Inferior parietal cortex (tissue), 1 donor: Measurements from ENCODE around the gene C16orf90.
"Not testable (repeated sequence)": the region's sequence is repeated elsewhere in the genome, so short reads cannot be mapped to it uniquely, and the experiment has no call there.

Experiments used
- DNase-seq: peaks from one replicate; pipeline ENCODE4 v3.0.0-alpha.2; 2016; ENCODE audit errors: extremely low spot score

C16orf90 gene

DNA sequence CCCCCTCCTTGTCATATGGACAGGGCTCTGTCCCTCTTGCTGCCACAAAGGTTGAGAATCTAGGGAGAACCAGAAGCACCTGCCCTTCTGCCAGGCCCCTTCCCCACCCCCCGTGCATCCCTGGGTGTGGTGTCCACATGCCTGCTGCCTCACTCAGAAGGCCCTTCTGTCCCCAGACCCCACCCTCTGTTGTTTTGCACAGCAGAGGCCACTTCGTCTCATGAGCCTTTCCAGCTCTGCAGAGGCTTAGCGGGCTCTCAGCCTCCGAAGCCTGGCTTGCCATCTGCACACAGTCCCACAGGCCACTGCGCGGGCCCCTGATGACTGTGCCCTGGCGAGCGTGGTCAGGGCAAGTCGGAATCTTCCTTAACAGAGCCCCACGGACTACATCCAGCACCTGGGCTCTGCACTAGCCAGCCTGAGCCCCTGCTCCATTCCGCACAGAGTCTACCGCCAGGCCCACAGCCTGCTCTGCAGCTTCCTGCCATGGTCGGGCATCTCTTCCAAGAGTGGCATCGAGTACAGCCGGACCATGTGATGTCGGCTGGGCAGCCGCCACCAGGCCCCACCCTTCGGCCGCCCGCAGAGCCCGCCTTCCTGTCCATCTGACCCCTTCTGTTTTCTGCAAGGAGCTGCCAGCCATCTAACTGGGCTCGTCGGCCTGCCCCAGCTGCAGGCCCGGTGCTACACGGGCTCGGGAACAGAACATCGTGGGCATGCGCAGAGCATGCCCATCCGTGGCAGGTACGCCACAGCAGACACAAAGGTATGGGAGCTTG lies 10.8 kb downstream of the C16orf90 start:
- DNase-seq = no peak

GRCh38 chr16:3482659-3483241 lies 12.5 kb downstream of the C16orf90 start:
- no peak for DNase-seq

GRCh38 chr16:3481696-3482658 lies 13.3 kb downstream of the C16orf90 start:
- no peak for DNase-seq

DNA sequence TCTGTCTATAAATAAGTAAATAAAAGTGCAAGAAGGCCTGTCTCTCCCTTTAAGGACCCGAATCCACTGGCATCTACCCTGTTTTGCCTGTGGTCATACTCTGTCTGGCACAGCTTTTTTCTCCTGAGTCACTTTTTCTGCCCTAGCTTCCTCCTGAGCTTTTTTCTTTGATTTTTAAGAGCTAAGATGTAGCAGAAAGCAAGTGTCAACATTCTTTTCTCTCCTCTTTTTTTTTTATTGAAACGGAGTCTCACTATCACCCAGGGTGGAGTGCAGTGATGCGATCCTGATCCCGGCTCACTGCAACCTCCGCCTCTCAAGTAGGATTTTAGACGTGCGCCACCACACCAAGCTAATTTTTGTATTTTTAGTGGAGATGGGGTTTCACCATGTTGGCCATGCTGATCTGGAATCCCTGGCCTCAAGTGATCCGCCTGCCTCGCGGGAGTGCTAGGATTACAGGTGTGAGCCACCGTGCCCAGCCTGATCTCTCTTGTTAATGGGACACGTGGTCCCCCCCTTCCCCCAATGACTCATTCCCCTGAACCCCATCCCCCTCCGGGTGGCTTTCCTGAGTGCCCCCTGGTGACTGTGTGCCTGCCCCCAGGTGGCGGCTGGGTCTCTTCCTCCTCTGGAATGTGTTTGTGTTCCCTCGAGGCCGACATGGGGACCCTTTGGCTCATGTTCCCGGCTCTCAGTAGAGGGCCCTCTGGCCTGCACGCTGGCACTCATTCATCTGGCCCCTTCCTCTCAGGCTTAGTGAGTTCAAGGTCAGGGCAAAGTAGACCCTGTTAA lies 14.2 kb downstream of the C16orf90 start:
- no peak for DNase-seq

DNA sequence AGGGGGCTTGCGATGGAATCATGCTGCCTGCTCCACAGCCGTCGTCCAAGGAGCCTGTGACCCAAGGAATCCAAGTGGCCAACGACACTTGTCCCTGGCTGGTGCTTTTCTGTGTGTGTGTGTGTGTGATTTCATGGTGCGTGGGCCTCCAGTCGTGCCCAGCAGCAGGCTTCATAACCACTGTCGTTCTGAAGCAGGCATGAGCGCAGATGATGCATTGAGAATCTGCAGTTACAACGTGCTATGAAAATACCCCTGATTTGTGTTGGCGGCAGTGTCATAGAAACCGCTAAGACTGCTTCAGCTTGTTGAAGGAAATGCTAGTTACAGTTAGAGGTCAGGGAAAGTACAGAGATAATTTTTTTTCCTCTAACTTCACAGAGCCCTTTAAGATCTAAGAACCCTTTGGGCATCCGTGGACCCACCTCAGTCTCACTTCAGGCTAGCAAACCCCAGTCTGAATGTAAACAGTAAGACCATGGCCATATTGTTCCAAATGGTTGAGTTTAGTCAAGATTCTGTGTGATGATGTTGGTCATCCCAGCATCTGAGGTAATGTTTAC lies 15.6 kb downstream of the C16orf90 start:
- DNase-seq = peak; percentile 13

DNA sequence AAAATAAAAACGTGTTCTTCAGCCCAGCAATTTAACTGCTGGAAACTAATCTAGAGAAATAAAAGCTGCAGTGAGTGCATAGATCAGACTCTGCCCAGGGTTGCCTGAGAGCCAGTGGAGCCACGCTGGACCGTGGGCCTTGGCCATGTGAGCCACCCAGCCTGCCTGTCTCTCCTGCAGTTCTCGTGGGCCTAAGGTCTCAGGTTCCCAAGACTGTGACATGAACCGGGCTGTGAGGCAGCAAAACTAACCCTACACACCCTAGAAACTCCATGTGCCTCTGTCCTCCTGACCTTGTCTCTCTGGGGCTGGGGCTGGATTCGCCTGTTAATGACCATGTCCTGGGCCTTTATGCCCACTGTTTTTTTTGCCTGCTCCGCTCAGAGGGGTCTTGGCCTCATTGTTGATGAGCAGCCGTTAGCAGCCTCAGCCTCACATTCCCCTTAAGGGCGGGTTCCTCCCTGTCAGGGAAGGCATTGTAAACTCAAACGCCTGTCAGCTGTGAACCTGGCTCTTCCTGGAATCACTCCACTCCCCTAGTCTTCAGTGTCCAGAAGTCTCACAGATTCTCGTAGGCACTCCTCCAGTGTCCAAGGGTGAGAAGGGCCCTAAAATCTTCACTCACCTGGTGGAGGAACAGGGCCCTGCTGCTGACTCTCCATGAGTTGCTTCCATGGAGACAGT lies 16.9 kb downstream of the C16orf90 start:
- no peak for DNase-seq

DNA sequence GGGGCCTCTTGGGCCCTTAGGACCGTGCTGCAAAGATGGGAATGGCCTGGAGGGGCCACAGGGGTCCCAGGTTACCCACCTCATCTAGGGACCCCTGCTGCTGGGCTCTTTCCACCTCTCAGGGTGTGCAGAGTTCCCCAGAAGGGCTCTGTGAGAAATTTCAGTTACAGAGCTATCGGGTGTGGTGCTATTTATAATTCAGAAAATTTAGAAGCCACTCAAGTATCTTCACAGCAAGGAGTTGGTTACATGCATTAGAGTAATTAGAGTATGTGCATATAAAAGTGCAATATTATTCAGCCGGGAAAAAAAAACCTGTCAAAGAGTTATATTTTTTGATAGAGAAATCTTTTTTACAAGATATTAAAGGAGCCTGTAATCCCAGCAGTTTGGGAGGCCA lies 18.9 kb downstream of the C16orf90 start:
- no peak for DNase-seq

GRCh38 chr16:3475604-3476375 lies 19.5 kb downstream of the C16orf90 start:
- DNase-seq = no peak

DNA sequence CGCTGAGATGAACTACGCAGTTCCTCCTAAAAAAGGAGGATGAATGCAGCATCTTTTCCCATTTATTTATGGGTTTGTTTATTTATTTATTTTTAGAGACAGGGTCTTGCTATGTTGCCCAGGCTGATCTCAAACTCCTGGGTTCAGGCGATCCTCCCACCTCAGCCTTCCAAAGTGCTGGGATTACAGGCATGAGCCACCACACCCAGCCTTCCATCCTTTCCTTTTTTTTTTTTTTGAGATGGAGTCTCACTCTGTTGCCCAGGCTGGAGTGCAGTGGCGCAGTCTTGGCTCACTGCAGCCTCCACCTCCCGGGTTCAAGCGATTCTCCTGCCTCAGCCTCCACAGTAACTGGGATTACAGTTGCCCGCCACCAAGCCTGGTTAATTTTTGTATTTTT lies 20.4 kb downstream of the C16orf90 start:
- DNase-seq = not testable (repeated sequence)

DNA sequence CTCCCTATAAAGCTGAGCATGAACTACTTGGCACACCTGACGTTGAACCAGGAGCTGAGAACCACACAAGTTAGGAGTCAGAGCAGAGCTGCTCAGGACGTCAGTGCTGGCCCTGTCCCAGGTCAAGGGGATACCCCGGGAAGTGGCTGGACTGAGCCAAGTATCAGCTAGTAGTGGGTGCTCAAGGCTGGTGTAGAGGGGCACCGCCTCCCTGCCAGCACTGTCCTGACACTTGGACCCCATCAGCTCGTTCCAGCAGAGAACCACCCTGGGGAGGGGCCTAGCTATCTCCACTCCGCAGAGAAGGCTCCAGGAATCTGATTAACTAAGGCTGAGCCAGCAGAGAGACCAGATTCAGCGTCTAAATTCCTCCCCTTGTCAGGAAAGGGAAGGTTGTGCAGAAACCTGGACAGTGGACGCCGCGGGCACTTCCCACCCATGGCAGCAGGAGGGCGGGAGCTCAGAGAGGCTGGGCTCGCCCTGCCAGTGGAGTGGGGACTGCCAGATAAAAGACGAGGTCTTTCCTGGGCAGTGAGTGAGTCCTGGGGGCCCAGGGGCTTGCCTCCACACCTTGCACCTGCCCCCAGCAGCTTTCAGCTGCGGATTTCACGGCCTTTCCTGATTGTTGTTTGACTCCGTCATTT lies 21.0 kb downstream of the C16orf90 start:
- no peak for DNase-seq

DNA sequence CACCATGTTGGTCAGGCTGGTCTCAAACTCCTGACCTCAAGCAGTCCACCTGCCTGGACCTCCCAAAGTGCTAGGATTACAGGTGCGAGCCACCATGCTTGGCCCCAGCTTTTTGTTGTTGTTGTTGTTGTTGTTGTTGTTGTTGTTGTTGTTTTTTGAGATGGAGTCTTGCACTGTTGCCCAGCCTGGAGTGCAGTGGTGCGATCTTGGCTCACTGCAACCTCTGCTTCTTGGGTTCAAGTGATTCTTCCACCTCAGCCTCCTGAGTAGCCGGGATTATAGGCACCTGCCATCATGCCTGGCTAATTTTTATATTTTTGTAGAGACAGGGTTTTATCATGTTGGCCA lies 21.7 kb downstream of the C16orf90 start:
- DNase-seq = not testable (repeated sequence)

DNA sequence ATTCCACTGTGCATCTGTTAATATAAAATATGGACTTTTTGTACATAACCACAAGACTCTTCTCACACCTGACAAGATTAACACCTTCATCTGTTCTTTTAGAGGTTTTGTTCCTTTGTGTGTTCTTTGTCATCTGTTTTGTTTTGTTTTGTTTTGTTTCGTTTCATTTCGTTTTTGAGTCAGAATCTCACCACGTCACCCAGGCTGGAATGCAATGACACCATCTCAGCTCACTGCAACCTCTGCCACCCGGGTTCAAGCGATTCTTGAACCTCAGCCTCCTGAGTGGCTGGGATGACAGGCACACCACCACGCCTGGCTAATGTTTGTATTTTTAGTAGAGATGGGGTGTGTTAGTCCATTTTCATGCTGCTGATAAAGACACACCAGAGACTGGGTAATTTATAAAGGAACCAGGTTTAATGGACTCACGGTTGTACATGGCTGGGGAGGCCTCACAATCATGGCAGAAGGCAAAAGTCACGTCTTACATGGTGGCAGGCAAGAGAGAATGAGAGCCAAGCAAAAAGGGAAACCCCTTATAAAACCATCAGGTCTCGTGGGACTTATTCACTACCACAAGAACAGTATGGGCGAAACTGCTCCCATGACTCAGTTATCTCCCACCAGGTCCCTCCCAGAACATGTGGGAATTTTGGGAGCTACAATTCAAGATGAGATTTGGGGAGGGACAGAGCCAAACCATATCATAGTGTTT lies 22.3 kb downstream of the C16orf90 start:
- no peak for DNase-seq

DNA sequence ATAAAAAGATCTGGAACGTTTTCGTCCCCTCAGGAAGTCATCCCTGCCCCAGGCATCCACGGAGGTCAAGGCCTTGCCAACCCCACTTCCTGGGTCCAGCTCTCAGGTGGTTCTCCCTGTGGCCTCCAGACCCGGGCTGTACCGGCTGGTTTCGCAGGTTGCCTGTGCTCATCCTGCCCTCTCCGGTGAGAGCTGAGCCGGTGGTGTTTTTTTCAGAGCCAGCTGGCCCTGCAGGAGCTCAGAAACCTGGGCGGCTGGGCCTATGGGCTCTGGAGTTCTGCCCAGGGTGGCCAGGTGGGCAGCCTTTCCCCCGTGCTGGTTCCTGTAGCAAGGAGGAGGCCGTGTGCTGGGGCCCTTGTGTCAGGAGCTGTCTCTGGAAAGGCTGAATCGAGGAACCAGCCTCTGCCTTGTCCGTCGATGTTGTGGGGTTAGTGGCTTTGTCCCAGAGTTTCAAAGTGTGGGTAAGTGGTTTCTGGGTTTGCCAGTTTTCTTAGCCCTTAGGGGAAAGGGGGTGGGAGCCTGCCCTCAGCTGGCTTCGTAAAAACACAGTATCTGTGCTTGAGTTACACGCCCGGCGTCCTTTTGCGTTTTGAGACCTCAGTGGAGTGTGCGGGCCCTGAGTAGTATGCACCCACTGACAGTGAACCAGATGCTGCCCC lies 23.6 kb downstream of the C16orf90 start:
- DNase-seq = no peak

DNA sequence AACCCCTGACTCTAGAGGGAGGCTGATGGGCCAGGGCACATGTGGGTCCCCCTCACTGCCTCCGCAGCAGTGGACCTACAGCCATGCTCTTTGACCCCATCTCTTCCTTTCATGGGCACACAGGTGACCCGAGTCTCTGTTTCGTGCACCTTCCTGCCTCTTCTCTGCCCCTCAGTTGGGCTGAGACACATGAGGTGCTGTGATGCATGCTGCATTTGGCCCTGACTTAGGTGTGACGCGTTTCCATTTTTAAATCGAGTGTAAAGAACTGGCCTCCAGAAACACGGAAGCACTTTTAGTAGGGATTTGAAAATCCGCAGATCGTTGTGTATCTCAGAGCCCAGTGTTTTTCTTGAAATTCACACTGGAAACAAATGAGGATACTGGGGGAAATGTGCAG lies 24.6 kb downstream of the C16orf90 start:
- DNase-seq = no peak

DNA sequence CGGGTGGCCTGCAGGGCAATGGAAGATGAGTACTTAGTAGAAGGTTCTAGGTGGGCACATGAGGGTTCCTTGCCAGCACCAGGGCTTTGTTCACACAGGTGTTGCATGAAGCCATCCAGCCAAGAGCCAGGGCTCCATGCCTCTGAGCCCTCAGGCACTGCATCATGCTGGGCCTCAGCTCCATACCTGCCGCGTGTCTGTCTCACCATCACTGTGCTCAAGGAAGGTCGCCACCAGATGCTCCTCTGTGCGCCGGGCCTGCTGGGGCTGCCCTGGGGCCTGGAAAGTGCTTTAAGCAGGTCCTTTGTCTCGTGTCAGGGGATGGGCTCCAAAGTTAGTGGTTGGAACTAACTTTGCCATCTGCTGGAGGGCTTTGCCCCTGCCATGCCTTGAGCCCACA lies 25.6 kb downstream of the C16orf90 start:
- DNase-seq = no peak

DNA sequence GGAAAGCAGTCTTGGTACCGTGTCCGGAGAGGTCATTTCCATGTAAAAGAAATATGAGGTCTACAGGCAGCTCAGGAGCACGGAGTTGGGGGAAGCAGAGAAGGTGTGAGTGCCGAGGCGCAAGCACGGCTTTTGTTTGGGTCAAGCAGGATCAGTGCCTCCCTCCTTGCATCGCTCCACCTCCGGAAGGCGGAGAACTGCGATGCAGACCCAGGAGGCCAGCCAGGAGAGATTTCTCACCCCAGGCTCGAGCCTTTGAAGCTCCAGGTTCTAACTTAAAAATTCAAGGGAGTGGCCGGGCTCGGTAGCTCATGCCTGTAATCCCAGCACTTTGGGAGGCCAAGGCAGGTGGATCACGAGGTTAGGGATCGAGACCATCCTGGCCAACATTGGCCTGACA lies 26.8 kb downstream of the C16orf90 start:
- no peak for DNase-seq

DNA sequence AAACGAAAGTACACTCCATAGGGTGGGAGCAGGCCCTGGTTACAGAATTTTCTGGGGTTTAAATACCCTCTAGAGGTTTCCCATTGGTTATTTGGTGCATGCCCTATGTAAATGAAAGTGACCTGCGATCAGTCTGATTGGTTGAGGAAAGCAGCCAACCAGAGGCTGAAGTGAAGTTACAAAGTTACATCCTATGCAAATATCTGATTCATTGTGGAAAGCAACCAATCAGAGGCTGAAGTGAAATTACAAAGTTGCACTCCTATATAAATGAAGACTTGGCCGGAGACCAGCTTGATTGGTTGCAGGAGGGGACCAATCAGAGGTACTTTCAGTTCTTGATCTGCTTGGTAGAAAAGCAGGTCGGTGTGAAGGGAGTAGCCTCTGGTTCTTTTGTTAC lies 27.4 kb downstream of the C16orf90 start:
- no peak for DNase-seq

- DNase-seq = no peak
Measured at GRCh38 chr16:3467182-3467581, 28.1 kb downstream of the C16orf90 start.
